Choroid plexus epithelial cell (primary cell): ENCODE measurements around the gene PCNA.
A peak's percentile ranks its signal among the peaks of the same experiment; 100 is the strongest.
"Not testable (repeated sequence)": the region's sequence is repeated elsewhere in the genome, so short reads cannot be mapped to it uniquely, and the experiment has no call there.

ENCODE experiments used
- DNase-seq: peaks from one replicate; pipeline ENCODE4 v3.0.0-alpha.2; 2010; ENCODE audit warnings: low read depth
- H3K4me3 ChIP-seq: 2 replicates; pipeline ENCODE4 v1.5.1; 2011; ENCODE audit warnings: low read depth, mild to moderate bottlenecking, control low read depth, low read length, moderate library complexity
- TF ChIP-seq, protein P1 (sequence below): conservative IDR thresholded peaks from 2 replicates; pipeline ENCODE4 v1.5.1; 2011; ENCODE audit warnings: low read depth, mild to moderate bottlenecking, control low read depth, inconsistent platforms, low read length, moderate library complexity

Gene PCNA

DNA sequence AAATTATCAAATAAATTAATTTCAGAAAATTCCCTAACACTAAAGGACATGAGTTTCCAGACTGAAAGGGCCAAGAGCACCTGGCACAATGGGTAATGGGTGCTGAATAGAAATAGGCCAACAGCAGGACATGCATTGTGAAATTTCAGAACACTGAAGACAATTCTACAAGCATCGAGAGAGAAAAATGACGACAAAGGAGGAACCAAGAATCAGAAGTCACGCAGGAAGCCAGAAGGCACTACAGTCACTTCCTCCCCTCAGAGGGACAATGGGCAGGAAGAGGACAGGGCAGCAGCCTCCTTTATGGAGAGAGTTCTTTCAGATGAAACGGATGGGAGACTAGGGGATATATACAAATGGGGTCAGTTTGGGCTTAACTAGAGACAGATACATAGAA, 29.6 kb downstream of the PCNA start:
- H3K4me3 ChIP-seq, result no peak overlapping the region
- TF ChIP-seq, protein P1, sequence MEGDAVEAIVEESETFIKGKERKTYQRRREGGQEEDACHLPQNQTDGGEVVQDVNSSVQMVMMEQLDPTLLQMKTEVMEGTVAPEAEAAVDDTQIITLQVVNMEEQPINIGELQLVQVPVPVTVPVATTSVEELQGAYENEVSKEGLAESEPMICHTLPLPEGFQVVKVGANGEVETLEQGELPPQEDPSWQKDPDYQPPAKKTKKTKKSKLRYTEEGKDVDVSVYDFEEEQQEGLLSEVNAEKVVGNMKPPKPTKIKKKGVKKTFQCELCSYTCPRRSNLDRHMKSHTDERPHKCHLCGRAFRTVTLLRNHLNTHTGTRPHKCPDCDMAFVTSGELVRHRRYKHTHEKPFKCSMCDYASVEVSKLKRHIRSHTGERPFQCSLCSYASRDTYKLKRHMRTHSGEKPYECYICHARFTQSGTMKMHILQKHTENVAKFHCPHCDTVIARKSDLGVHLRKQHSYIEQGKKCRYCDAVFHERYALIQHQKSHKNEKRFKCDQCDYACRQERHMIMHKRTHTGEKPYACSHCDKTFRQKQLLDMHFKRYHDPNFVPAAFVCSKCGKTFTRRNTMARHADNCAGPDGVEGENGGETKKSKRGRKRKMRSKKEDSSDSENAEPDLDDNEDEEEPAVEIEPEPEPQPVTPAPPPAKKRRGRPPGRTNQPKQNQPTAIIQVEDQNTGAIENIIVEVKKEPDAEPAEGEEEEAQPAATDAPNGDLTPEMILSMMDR, result no peak
- DNase-seq, result no peak

DNA sequence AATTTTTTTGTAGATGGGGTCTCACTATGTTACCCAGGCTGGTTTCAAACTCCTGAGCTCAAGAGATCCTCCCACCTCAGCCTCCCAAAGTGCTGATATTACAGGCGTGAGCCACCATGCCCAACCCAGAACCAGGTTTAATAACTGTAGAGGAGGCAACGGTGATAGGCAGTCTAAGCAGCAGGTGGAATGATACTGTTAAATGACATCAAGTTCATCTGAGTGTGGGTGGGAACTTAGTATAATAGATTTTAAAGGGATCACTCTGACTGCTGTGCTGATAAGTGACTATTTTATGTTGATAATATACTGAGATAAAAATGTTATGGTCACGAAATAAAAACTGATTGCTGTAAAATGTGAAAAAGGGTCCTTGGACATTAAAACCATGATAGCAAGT, 31.1 kb downstream of the PCNA start:
- DNase-seq, result no peak
- no peak overlapping the region for H3K4me3 ChIP-seq
- TF ChIP-seq, protein P1, result no peak

DNA sequence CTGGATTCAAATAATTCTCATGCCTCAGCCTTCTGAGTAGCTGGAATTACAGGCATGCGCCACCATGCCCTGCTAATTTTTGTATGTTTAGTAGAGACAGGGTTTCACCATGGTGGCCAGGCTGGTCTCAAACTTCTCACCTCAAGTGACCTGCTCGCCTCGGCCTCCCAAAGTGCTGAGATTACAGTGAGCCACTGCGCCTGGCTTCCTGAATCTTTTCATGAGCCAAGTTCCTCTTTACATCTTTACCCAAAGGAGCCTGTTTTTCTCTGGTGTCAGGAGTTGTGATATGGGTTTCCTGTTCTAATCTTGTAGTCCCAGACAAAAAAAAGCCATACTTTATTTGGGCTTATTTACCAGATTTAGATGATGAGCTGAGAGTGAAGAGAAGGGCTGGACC, 34.4 kb downstream of the PCNA start:
- no peak overlapping the region for H3K4me3 ChIP-seq
- DNase-seq, result no peak
- TF ChIP-seq, protein P1, result no peak

DNA sequence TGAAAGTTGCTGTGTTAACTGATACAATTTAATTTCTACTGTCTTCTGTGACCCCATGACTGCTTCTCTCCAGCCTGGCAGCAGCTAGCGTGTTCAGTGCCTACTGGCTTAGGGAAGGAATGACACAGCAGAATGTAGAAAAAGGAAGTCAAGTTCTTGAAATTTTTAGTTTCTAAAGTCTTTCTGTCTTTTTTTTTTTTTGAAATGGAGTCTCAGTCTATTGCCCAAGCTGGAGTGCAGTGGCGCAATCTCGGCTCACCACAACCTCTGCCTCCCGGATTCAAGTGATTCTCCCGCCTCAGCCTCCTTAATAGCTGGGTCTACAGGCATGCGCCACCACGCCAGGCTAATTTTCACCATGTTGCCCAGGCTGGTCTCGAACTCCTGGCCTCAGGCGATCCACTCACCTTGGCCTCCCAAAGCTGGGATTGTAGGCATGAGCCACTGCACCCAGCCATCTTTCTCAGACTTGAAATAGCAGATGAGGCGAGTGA, 39.3 kb downstream of the PCNA start:
- TF ChIP-seq, protein P1, result no peak
- no peak overlapping the region for H3K4me3 ChIP-seq
- peak; percentile 77 for DNase-seq

DNA sequence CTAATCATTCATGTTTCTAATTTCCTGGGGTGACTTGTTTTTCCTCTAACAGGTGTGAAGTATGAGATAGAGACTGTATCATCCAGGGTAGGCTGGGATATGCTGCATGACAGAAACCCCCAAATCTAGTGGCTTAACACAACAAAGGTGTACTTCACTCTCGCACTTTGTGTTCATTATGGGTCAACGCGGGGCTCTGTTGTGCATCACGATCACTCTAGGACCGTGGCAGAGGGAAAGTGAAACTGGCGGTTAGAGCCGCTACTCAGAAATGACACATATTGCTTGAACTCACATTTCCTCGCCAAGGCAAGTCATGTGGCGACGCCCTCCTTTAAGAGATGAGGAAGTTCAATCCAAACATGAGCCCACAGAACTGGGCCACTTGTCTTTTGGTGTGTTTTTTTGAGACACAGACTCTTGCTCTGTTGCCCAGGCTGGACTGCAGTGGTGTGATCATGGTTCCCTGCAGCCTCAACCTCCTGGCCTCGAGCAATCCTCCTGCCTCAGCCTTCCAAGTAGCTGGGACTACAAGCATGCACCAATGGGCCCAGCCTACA, 41.3 kb downstream of the PCNA start:
- TF ChIP-seq, protein P1, result no peak
- DNase-seq, result peak; percentile 16
- H3K4me3 ChIP-seq, result no peak overlapping the region

DNA sequence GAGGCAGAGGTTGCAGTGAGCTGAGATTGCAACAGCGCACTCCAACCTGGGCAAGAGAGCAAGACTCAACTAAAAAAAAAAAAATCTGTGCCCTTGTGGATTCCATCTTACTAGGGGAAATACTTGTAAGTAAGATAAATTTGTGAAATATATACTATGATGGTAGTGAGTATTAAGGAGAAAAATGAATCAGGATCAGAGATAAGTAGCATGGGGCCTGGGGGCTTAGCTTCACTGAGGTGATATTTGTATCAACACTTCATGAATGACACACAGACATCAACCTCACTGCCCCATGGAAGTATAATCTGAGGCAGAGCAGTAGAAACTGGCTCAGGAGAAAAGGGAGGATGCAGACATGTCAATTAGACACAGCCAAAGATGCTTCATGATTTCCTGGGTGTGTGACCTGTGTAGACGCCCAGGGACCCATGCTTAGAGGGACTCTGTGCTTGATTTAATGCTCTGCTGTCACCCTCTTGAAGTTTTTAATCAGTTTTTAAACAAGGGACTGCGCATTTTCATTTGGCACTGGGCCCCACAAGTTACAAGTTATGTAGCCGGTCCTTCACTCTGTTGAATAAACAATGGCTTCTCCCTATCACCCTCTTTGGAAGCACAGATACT, 41.9 kb downstream of the PCNA start:
- DNase-seq, result no peak
- no peak overlapping the region for H3K4me3 ChIP-seq

DNA sequence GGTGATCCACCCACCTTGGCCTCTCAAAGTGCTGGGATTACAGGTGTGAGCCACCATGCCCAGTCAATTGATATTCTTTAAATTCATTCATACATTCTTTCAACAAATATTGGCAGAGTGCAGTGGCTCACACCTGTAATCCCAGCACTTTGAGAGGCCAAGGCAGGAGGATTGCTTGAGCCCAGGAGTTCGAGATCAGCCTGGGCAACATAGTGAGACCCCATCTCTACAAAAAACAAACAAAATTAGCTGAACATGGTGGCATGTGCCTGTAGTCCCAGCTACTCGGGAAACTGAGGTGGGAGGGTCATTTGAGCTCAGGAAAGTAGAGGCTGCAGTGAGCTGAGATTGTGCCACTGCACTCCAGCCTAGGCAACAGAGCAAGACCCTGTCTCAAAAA, 42.8 kb downstream of the PCNA start:
- not testable (repeated sequence) for DNase-seq, H3K4me3 ChIP-seq

More for the DNA sequence above, 41.9 kb downstream of the PCNA start:
- TF ChIP-seq, protein P1, result no peak
